CD4-positive, alpha-beta T cell (primary cell): ENCODE results near the gene DAPK2. TPM values are rescaled to one million over a fixed set of nuclear protein-coding genes. Genes with fewer than 3 reads are reported as not detected.

Source experiments
- ATAC-seq: fragments of 200-7000 bp; cut with Tn5 transposase; one replicate; pipeline ENCODE4 v1.10.0; 2022; ENCODE audit warnings: mild to moderate bottlenecking; ENCODE audit not compliant: poor library complexity
- CTCF ChIA-PET: fragments of 350-600 bp; sonication (Branson Sonifier 250); formaldehyde crosslinking; loops from one replicate; lab custom pipeline; 2021; ENCODE audit warnings: antibody characterized with exemption, inconsistent platforms; lab: Charles Lee
- POLR2A ChIA-PET: fragments of 350-600 bp; sonication (Branson Sonifier 250); formaldehyde crosslinking; loops from one replicate; lab custom pipeline; 2021; ENCODE audit warnings: antibody characterized with exemption, inconsistent platforms; lab: Charles Lee
- DNase-seq, 14 experiments: peaks; one replicate each; pipeline ENCODE4 v3.0.0-alpha.2; 2013 to 2020; ENCODE audit warnings: mixed read lengths in 2 of 14
- H3K27ac ChIP-seq, 2 donors: one replicate each; pipeline versions ENCODE4 v1.5.1 to v1.7.0; 2013; ENCODE audit warnings: low read length in 2 of 2, low read depth in 1 of 2, mild to moderate bottlenecking in 1 of 2
- H3K27me3 ChIP-seq, 2 experiments: 1 replicate in 1 of 2; 2 replicates in 1 of 2; pipeline versions ENCODE4 v1.6.1 to v1.7.0; 2013; ENCODE audit warnings: low read length in 2 of 2, control low read depth in 1 of 2, mild to moderate bottlenecking in 1 of 2, moderate library complexity in 1 of 2; ENCODE audit not compliant: insufficient read depth in 2 of 2, control insufficient read depth in 1 of 2
- H3K36me3 ChIP-seq: one replicate; pipeline ENCODE4 v1.6.1; 2013; ENCODE audit warnings: low read length, control low read depth; ENCODE audit not compliant: insufficient read depth
- H3K4me1 ChIP-seq: one replicate; pipeline ENCODE4 v1.6.1; 2013; ENCODE audit warnings: low read length, control low read depth; ENCODE audit not compliant: insufficient read depth
- H3K4me3 ChIP-seq: one replicate; pipeline ENCODE4 v1.5.1; 2013; ENCODE audit warnings: mild to moderate bottlenecking, low read length, moderate library complexity
- H3K9me3 ChIP-seq, 2 experiments: 1 replicate in 1 of 2; 2 replicates in 1 of 2; pipeline versions ENCODE4 v1.6.1 to v1.7.0; 2013; ENCODE audit warnings: low read length in 2 of 2, mild to moderate bottlenecking in 2 of 2, control low read depth in 1 of 2, moderate library complexity in 1 of 2; ENCODE audit not compliant: control insufficient read depth in 1 of 2, insufficient read depth in 1 of 2
- H3K27ac Mint-ChIP-seq: one replicate; pipeline ENCODE4 v1.8.0; 2020; ENCODE audit warnings: mixed read lengths
- H3K27me3 Mint-ChIP-seq: one replicate; pipeline ENCODE4 v1.8.0; 2021; ENCODE audit warnings: mixed read lengths
- H3K36me3 Mint-ChIP-seq: one replicate; pipeline ENCODE4 v1.8.0; 2021; ENCODE audit warnings: low read depth, mixed read lengths
- H3K4me1 Mint-ChIP-seq: one replicate; pipeline ENCODE4 v1.8.0; 2021; ENCODE audit warnings: low read depth, mixed read lengths
- H3K4me3 Mint-ChIP-seq: one replicate; pipeline ENCODE4 v1.8.0; 2020; ENCODE audit warnings: mild to moderate bottlenecking, mixed read lengths
- H3K9me3 Mint-ChIP-seq: one replicate; pipeline ENCODE4 v1.8.0; 2020; ENCODE audit warnings: mixed read lengths
- intact Hi-C, 2 experiments: fragments of 100-400 bp; cut with DNase I in 1 of 2; cut with micrococcal nuclease in 1 of 2; formaldehyde crosslinking; loops; one replicate each; pipeline versions ENCODE4 v1.15.1 to v1.9.0; 2023 to 2025; cut with DNase I, micrococcal nuclease
- total RNA-seq, 174 experiments: library from RNA in 2 of 174; stranded (reverse) in 2 of 174; gene quantifications; one replicate each; pipeline ENCODE4 v1.2.3 and lab custom pipeline; 2021 to 2026
- TF ChIP-seq, protein P1 (sequence below): fragments of 200-600 bp; IDR thresholded peaks from one replicate; pipeline ENCODE4 v1.8.0; 2022; ENCODE audit warnings: antibody characterized with exemption, mild to moderate bottlenecking

DAPK2 gene
- total RNA-seq, 2 experiments from 2014 or later = 1.3 to 1.6 TPM

DNA sequence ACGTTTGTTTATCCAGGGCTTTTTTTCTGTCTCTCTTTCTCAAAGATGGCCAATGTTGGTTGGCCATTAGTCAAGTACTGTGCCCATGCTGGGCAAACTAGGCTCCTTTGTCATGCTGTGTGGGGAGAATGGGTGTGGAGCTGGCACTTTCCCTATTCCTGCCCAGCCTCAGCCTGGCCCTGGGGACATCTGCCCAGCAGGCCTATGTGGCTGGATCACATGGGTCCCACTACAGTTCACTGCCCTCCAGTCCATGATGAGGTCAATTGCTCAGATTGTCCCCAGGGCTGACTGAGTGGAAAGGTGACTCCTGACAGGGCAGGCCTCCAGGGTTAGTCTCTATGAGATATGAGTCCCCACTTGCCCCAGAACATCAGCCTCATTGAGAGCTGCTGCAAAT is 158.1 kb downstream of the DAPK2 start:
- Mint-ChIP-seq H3K9me3 (no peaks in the 10 kb centered on the region), H3K27ac (peak overlapping the region; percentile 59), H3K4me3 (no peak overlapping the region), H3K27me3 (no peaks in the 10 kb centered on the region), H3K4me1 (peaks cover 48% of the 10 kb centered on the region), H3K36me3 (no peaks in the 10 kb centered on the region)
- POLR2A ChIA-PET = interaction anchor here (1.0 kb wide), 1 partner anchor 55 kb away, joined by 3 read pairs; no protein-coding TSS in a partner anchor
- peaks cover 32% of the 10 kb centered on the region for H3K4me1 ChIP-seq
- CTCF ChIA-PET = interaction anchor here (2.5 kb wide), 1 partner anchor 136 kb away, joined by 12 read pairs; no protein-coding TSS in a partner anchor
- H3K4me3 ChIP-seq = no peak overlapping the region
- intact Hi-C loops = loop anchor here in 1 of 2 experiments (5.0 kb wide), 1 partner anchor 41 kb away; no protein-coding TSS in a partner anchor
- H3K27me3 ChIP-seq = no peaks in the 10 kb centered on the region
- H3K9me3 ChIP-seq = no peaks in the 10 kb centered on the region
- TF ChIP-seq, protein P1, sequence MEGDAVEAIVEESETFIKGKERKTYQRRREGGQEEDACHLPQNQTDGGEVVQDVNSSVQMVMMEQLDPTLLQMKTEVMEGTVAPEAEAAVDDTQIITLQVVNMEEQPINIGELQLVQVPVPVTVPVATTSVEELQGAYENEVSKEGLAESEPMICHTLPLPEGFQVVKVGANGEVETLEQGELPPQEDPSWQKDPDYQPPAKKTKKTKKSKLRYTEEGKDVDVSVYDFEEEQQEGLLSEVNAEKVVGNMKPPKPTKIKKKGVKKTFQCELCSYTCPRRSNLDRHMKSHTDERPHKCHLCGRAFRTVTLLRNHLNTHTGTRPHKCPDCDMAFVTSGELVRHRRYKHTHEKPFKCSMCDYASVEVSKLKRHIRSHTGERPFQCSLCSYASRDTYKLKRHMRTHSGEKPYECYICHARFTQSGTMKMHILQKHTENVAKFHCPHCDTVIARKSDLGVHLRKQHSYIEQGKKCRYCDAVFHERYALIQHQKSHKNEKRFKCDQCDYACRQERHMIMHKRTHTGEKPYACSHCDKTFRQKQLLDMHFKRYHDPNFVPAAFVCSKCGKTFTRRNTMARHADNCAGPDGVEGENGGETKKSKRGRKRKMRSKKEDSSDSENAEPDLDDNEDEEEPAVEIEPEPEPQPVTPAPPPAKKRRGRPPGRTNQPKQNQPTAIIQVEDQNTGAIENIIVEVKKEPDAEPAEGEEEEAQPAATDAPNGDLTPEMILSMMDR = no peak
- no peak overlapping the region for H3K27ac ChIP-seq
- no peaks in the 10 kb centered on the region for H3K36me3 ChIP-seq
- DNase-seq (no peak), ATAC-seq (no peak)

DNA sequence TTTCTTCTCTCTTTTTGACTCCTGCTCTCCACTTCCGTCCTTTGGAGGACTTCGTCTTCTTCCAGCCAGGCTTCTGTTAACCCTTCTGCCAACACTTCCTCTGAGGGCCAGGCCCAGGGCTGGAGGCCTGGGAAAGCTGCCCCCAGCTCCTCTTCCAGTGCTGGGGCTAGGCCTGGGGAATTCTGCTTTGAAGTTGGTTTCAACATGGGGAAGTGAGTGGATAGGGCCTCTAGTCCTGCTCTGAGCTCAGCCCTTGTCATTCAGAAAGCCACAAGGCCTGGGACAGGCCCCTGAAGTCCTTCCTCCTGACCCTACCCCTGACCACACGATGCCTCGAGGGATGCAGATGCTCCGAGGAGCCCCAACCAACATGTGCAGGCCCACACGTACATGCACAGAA is 158.7 kb downstream of the DAPK2 start:
- H3K4me1 ChIP-seq = peaks cover 27% of the 10 kb centered on the region
- no peaks in the 10 kb centered on the region for H3K36me3 ChIP-seq
- no peaks in the 10 kb centered on the region for H3K36me3 Mint-ChIP-seq
- H3K9me3 Mint-ChIP-seq = no peaks in the 10 kb centered on the region
- ChIA-PET POLR2A (interaction anchor here (1.0 kb wide), 1 partner anchor 55 kb away, joined by 3 read pairs; no protein-coding TSS in a partner anchor), CTCF (no interaction called here)
- peaks cover 43% of the 10 kb centered on the region for H3K4me1 Mint-ChIP-seq
- no peak overlapping the region for H3K4me3 ChIP-seq
- no peaks in the 10 kb centered on the region for H3K27me3 Mint-ChIP-seq
- H3K9me3 ChIP-seq = no peaks in the 10 kb centered on the region
- no peak overlapping the region for H3K27ac ChIP-seq
- DNase-seq (no peak), ATAC-seq (no peak)
- no peaks in the 10 kb centered on the region for H3K27me3 ChIP-seq
- H3K4me3 Mint-ChIP-seq = no peak overlapping the region
- H3K27ac Mint-ChIP-seq = no peak overlapping the region
- TF ChIP-seq, protein P1 = no peak
- intact Hi-C loops = loop anchor here in 1 of 2 experiments (5.0 kb wide), 1 partner anchor 40 kb away; no protein-coding TSS in a partner anchor

DNA sequence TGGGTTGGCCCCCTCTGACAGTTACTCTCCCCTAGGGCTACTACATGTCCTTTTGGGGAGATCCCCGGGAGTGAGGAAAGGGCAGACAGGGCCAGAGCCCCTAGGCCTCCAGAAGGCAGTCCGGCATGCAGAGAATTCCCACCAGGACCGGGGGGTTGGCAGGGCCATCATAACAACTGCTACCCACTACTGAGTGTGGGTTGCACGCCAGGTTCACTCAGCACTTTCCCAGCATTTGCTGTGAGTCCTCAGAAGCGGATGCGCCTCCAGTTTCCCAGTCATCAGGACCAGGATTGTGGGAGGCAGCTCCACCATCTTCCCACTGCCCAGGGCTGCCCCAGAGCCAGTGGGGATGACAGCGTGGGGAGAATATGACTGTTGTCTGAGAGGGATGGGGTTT is 161.3 kb downstream of the DAPK2 start:
- H3K4me3 Mint-ChIP-seq = no peak overlapping the region
- CTCF ChIA-PET = no interaction called here
- no peaks in the 10 kb centered on the region for H3K27me3 Mint-ChIP-seq
- Histone ChIP-seq H3K27ac (no peak overlapping the region), H3K36me3 (no peaks in the 10 kb centered on the region), H3K9me3 (no peaks in the 10 kb centered on the region), H3K4me1 (peaks cover 4% of the 10 kb centered on the region), H3K4me3 (no peak overlapping the region), H3K27me3 (no peaks in the 10 kb centered on the region)
- DNase-seq (no peak), ATAC-seq (no peak)
- TF ChIP-seq, protein P1 = no peak
- no peak overlapping the region for H3K27ac Mint-ChIP-seq
- no peaks in the 10 kb centered on the region for H3K36me3 Mint-ChIP-seq
- intact Hi-C loops = loop anchor here in 1 of 2 experiments (5.0 kb wide), 1 partner anchor 38 kb away; no protein-coding TSS in a partner anchor
- H3K4me1 Mint-ChIP-seq = peaks cover 22% of the 10 kb centered on the region
- POLR2A ChIA-PET = no interaction called here
- H3K9me3 Mint-ChIP-seq = no peaks in the 10 kb centered on the region
